T-helper 2 cell treated with Interferon-gamma antibody and Interleukin-4, amounts not matched to agents 5 μg/mL and 100 μg/mL, for 36 hours (primary cell): ENCODE measurements around the gene SDC4.
A peak's percentile ranks its signal among the peaks of the same experiment; 100 is the strongest.

Experiments
- DNase-seq: peaks from one replicate; pipeline ENCODE4 v3.0.0; 2021; ENCODE audit warnings: low spot score
- H3K27ac Mint-ChIP-seq: one replicate; pipeline ENCODE4 v1.8.0; 2021; ENCODE audit warnings: mild to moderate bottlenecking, mixed read lengths
- H3K27me3 Mint-ChIP-seq: one replicate; pipeline ENCODE4 v1.8.0; 2021; ENCODE audit warnings: low read depth, mixed read lengths
- H3K36me3 Mint-ChIP-seq: one replicate; pipeline ENCODE4 v1.8.0; 2021; ENCODE audit warnings: low read depth, mixed read lengths
- H3K4me1 Mint-ChIP-seq: one replicate; pipeline ENCODE4 v1.8.0; 2021; ENCODE audit warnings: low read depth, mixed read lengths
- H3K4me3 Mint-ChIP-seq: one replicate; pipeline ENCODE4 v1.8.0; 2022; ENCODE audit warnings: mild to moderate bottlenecking, moderate library complexity, mixed read lengths
- H3K9me3 Mint-ChIP-seq: one replicate; pipeline ENCODE4 v1.8.0; 2021; ENCODE audit warnings: mixed read lengths

Gene SDC4

DNA sequence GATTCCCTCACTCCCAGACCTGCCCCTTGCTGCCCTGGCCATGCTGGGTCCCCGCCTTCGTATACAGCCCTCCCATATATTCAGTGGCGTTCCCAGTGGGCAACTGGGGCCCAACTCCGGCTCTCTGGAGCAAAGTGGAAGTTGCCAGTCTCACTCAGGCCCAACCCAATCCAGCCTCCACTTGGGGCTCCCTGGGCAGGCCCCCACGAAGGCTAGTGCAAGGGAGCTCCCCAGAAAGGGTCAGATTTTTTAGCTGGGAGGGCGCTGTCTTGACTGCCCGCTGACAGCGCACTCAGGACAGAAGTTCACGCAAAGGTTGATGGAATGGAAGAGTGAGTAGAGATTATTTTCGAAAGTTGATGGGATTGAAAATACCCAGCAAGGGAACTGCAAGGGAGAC is 24.0 kb upstream of the SDC4 start:
- Mint-ChIP-seq H3K36me3 (peaks cover 18% of the 10 kb centered on the region), H3K4me1 (peaks cover 26% of the 10 kb centered on the region), H3K27ac (peak overlapping the region; percentile 22), H3K27me3 (no peaks in the 10 kb centered on the region), H3K9me3 (no peaks in the 10 kb centered on the region), H3K4me3 (peak overlapping the region; percentile 39)
- DNase-seq: no peak

DNA sequence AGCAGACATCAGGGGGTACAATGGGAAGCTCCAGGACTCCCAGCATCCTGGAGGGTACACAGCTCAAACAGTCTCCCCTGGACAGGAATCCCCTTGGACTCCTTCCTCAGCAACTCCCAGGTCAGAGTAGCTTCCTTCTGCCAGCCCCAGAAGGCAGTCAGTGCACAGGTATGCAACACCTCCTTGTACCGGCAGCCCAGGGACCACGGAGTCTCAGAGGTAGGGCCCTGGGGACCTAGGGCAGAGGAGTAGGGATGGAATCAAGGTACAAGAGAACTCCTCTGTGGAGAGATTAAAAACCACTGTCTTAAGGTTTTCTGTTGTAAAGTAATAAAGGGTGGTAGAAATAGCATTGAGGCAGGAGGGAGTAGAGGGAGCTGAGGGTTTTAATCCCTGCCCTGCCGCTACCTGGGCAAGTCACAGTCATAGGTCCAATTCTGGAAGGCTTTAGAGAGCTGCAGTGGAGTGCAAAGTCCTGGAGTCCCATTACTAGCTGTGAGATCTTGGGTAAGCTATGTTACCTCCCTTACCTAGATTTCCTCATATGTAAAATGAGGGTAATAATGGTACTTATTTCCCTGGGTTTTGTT is 22.4 kb upstream of the SDC4 start:
- no peaks in the 10 kb centered on the region for H3K27me3 Mint-ChIP-seq
- H3K9me3 Mint-ChIP-seq: no peaks in the 10 kb centered on the region
- H3K4me1 Mint-ChIP-seq: peaks cover 28% of the 10 kb centered on the region
- H3K4me3 Mint-ChIP-seq: no peak overlapping the region
- no peak overlapping the region for H3K27ac Mint-ChIP-seq
- peaks cover 25% of the 10 kb centered on the region for H3K36me3 Mint-ChIP-seq
- no peak for DNase-seq

DNA sequence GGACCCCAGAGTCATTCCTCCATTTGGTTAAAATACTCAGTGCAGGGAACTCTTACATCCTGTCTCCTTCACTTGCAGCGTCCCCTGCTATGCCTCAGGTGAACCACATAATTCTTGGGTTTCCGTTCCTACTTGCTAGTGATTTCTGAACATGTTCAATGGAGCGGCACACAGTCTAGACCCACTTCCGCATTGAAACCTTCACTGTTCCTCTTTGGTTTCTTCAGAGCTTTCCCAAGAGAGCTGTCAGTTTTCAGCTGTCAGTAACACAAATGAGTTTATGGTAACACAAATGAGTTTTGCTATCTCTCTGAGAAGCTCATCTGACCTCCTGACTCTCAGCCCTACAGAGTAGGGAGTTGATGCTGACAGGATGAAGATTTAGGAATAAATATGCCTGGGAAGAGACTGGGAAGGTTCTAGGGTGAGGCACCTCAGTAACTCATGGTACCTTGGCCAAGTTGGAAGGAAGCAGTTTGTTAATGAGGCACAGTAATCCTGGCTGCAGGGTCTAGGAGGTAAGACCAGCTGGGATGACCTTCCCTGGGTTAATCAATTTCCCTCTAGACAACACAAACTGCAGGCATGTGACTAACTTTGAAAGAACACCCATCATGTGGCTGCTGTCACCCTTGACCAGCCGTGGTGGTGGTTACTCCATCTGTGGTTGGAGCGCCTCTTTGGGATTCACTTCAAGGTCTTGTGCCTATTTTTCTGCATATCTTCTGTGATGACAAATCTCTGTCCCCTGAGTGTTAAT is 20.2 kb upstream of the SDC4 start:
- peaks cover 39% of the 10 kb centered on the region for H3K4me1 Mint-ChIP-seq

DNA sequence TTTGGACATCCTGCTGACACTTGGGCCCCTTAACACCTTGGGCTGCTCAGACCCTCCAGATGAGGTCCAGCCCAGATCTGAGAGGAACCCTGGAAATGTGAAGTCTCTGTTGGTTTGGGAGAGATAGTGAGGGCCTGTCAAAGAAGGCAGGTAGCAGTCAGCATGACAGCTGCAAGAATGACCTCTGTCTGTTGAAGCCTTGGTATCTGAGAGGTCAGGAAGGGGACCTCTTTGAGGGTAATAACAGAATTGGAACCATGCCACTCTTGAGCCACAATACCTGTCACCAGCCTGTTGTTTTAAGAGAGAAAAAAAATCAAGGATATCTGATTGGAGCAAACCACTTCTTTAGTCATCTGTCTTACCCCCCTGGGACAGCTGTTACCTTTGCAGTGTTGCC is 18.9 kb upstream of the SDC4 start:
- no peak overlapping the region for H3K4me3 Mint-ChIP-seq
- peaks cover 33% of the 10 kb centered on the region for H3K4me1 Mint-ChIP-seq
- H3K27ac Mint-ChIP-seq: no peak overlapping the region
- no peaks in the 10 kb centered on the region for H3K9me3 Mint-ChIP-seq
- peaks cover 2% of the 10 kb centered on the region for H3K27me3 Mint-ChIP-seq
- DNase-seq: no peak
- peaks cover 30% of the 10 kb centered on the region for H3K36me3 Mint-ChIP-seq

More for the DNA sequence above, 20.2 kb upstream of the SDC4 start:
- Mint-ChIP-seq H3K4me3 (peak overlapping the region; percentile 72), H3K27me3 (no peaks in the 10 kb centered on the region), H3K36me3 (peaks cover 30% of the 10 kb centered on the region), H3K9me3 (no peaks in the 10 kb centered on the region), H3K27ac (peak overlapping the region; percentile 43)
- peak; percentile 31 for DNase-seq

DNA sequence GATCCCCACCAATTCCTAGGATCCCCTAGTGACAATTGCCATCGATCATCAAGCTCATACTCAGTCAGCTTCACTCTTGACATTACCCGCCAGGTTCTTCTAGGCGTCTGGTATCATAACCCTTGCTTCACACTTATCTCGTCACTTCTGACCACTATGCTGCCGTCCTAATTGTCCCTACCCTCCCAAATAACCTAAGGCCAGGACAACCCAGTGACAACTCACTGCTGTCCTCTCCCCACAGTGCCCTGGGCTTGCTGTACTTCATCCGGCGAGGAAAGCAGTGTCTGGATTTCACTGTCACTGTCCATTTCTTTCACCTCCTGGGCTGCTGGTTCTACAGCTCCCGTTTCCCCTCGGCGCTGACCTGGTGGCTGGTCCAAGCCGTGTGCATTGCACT is 18.4 kb upstream of the SDC4 start:
- H3K27ac Mint-ChIP-seq: no peak overlapping the region
- H3K36me3 Mint-ChIP-seq: peaks cover 30% of the 10 kb centered on the region
- peaks cover 35% of the 10 kb centered on the region for H3K4me1 Mint-ChIP-seq

DNA sequence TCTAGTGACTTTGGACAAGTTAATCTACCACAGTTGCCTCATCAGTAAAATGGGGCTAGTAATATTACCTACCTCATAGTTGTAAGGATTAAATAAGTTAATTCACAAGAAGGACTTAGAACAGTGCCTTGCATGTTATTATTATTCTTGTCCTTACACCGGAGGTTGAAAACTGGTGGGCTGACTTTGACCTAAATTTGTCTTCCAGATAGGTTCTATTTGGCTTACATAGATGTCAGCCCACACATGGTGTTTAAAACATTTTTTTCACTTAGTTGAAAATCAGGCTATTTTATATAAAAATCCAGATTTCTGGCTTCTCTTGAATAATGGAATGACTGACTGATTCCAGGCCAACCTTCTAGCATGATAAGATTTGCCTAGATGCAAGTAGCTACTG is 18.0 kb upstream of the SDC4 start:
- Mint-ChIP-seq H3K9me3 (no peaks in the 10 kb centered on the region), H3K27me3 (peaks cover 2% of the 10 kb centered on the region), H3K27ac (no peak overlapping the region), H3K4me1 (peaks cover 35% of the 10 kb centered on the region), H3K36me3 (peaks cover 30% of the 10 kb centered on the region), H3K4me3 (no peak overlapping the region)
- DNase-seq: no peak

More for the DNA sequence above, 18.4 kb upstream of the SDC4 start:
- Mint-ChIP-seq H3K27me3 (peaks cover 2% of the 10 kb centered on the region), H3K9me3 (no peaks in the 10 kb centered on the region), H3K4me3 (no peak overlapping the region)
- no peak for DNase-seq

DNA sequence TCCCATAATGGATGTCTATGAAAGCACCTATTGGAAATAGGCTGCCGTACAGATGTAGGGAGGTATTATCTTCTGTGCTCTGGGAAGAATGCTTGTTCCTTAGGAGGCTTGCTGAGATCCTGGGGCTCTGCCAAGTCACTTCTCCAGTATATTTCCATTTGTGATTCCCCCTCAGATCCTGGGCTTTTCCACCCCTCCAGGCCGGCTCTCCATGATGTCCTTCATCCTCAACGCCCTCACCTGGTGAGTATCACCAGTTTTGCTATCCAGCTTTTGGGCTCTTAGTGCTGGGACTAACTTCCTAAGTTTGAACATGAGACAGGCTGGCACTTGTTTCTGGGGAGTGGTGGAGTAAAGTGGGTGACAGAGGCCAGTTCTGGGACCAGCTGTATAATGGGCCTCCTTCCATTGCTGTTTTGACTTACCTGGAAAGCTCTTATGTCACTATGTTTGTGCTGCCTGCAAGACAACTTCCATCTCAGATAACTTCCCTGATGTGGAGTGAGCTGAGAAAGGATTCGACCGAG is 17.3 kb upstream of the SDC4 start:
- no peaks in the 10 kb centered on the region for H3K9me3 Mint-ChIP-seq
- H3K27me3 Mint-ChIP-seq: peaks cover 2% of the 10 kb centered on the region
- H3K27ac Mint-ChIP-seq: no peak overlapping the region
- H3K4me1 Mint-ChIP-seq: peaks cover 35% of the 10 kb centered on the region
- H3K4me3 Mint-ChIP-seq: no peak overlapping the region
- peaks cover 30% of the 10 kb centered on the region for H3K36me3 Mint-ChIP-seq
- no peak for DNase-seq

DNA sequence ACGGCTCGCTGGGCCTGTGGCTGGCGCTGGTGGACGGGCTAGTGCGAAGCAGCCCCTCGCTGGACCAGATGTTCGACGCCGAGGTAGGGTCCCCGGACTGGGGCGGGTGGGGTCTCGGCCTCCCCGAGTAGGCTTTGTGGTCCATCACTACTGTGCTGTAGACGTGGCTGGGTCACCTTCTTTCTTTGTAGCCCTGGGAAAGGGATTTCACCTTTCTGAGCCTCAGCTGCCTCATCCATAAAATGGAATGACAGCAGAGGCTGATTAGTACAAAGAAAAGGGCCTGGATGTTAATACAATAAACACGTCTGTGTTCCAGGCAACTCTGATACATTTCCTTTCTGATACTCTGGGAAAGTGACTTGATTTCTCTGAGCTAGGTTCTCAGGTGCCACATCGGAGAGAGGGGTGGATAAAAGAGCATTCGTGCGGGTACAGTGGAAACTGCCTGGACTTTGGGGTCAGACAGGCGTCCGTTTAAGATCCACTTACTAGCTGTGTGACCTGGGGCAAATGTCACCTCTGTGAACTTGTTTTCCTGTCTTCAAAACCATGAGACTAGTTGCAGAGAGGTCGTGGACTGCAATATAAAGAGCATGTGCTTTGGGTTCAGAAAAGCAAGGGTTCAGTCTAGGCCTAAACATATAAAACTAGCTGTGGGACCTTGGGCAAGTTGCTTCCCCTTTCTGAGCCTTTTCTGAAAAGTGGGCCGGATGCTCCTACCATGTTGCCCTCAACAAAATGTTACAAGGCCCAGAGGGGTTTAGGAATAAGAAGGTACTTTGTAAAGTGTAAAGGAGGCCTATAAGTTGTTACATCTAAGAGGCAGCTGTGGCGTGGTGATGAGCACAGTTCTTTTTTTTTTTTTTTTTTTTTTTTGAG is 15.6 kb upstream of the SDC4 start:
- H3K4me1 Mint-ChIP-seq: peaks cover 35% of the 10 kb centered on the region
- peaks cover 2% of the 10 kb centered on the region for H3K27me3 Mint-ChIP-seq
- H3K27ac Mint-ChIP-seq: peak overlapping the region; percentile 97
- DNase-seq: no peak
- H3K36me3 Mint-ChIP-seq: peaks cover 26% of the 10 kb centered on the region
- peak overlapping the region; percentile 97 for H3K4me3 Mint-ChIP-seq
- no peaks in the 10 kb centered on the region for H3K9me3 Mint-ChIP-seq

DNA sequence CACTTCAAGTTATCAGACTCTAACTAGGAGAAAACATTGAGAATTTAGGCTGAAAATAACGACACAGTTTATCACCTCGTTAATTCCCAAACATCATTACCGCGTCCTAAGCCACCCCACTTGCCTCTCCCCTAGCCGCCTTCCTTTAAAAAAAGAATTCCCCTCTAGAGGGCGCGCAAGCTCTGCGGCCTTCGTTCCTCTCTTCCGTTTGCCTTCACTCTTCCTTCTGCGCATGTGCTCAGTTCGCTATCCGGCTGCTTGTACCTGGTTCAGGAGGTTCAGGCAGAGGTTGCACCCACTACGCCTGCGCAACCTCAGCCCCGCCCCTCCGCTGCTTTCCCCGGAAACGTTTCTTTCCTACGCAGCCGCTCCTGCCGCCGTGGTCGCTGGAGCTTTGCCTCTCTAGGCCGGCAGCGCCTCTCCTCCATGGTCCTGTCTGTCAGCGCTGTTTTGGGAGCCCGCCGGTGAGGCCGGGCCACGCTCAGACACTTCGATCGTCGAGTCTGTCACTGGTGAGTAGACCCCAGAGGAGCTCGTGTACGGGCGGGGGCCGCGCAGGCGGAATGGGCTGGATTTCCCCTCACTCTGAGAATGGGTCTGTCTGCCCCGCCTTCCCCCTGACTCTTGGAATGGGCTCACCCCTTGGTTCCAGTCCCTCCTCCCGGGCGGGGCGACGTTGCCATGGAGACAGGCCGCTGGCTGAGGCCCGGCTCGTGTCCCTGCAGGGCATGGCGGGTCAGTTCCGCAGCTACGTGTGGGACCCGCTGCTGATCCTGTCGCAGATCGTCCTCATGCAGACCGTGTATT is 14.8 kb upstream of the SDC4 start, which contains the start of gene SYS1:
TSS of gene SYS1 (plus strand) at position 353 of the 807 bp plus-strand sequence. CDS start at position 729, 376 bp downstream.
- peak within 1 kb of the TSS; percentile 97 for H3K27ac Mint-ChIP-seq
- H3K36me3 Mint-ChIP-seq: peaks cover 19% of the 10 kb centered on the region
- peak; percentile 98 for DNase-seq
- peaks cover 33% of the 10 kb centered on the region for H3K4me1 Mint-ChIP-seq
- H3K4me3 Mint-ChIP-seq: peak within 1 kb of the TSS; percentile 97
- peaks cover 2% of the 10 kb centered on the region for H3K27me3 Mint-ChIP-seq
- no peaks in the 10 kb centered on the region for H3K9me3 Mint-ChIP-seq

DNA sequence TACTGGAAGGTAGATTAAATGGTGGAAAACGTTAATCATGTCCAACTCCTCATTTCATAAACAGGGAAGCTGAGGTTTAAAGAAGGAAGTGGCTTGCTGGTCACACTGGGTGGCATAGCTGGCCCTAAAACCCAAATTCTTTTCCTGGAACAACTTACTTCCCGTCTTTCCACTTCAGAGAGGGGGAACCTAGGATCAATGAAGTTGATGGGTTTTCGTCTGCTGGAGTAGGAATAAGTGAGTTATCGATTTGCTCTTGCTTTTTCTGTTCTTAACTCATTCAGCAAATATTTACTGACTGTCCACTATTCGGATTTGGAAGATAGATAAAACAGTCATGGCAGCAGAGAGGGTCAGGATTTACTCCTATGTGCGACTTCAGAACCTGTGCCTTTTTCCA is 13.6 kb upstream of the SDC4 start:
- no peaks in the 10 kb centered on the region for H3K9me3 Mint-ChIP-seq

DNA sequence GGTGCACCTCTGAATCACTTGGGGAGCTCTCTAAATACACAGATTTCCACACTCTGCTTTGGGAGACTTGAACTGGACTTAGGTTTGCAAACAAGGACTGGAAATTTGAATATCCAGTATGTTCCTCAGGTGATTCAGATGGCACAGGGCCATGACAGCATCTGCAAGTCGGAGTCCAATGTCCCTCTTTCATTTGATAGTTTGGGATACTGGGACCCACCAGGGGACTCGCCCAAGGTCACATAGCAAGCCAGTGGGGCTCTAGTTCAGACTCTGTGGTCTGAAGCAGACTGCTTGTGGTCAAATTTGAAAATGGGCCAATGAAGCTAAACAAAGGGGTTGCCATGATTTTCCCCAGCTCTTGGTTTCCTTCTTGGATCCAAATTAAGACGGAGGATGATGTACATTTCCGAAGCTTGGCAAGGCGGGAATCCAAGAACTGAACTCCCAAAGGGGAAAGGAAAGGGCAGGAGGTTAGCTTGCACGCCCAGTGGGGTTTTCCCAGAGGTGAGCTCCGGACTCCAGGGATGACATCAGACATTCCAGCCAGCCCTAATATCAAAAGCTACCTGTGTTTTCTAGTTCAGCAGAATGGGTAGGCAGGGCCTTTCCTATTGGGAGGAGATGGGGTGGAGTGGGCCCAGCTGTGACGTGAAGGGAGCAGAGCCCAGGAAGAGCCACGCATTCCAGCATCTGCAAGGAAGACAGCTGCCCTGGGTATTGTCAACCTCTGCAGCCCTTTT is 11.4 kb upstream of the SDC4 start:
- Mint-ChIP-seq H3K27me3 (peaks cover 2% of the 10 kb centered on the region), H3K4me1 (peaks cover 48% of the 10 kb centered on the region), H3K9me3 (no peaks in the 10 kb centered on the region), H3K27ac (no peak overlapping the region), H3K4me3 (no peak overlapping the region), H3K36me3 (no peaks in the 10 kb centered on the region)
- DNase-seq: no peak

More for the DNA sequence above, 13.6 kb upstream of the SDC4 start:
- Mint-ChIP-seq H3K36me3 (peaks cover 8% of the 10 kb centered on the region), H3K27me3 (peaks cover 2% of the 10 kb centered on the region), H3K4me1 (peaks cover 40% of the 10 kb centered on the region), H3K4me3 (no peak overlapping the region), H3K27ac (no peak overlapping the region)
- DNase-seq: no peak

DNA sequence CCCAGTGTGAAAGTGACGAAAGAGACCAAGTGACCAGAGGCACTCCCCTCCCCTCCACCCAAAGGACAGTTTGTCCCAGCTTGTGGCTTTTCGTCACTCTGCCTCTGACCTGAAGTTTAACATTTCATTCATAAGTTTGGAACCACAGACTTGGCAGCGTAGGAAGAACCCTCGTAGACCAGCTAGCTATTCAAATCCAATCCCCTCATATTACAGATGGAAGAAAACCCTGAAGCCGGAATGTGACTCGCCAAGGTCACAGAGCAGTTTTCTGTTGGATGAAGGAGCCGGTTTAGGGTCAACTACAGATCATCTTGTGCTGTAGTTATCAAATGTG is 10.8 kb upstream of the SDC4 start:
- peaks cover 51% of the 10 kb centered on the region for H3K4me1 Mint-ChIP-seq
- H3K36me3 Mint-ChIP-seq: no peaks in the 10 kb centered on the region
- H3K9me3 Mint-ChIP-seq: no peaks in the 10 kb centered on the region
- H3K4me3 Mint-ChIP-seq: no peak overlapping the region
- DNase-seq: no peak
- peaks cover 2% of the 10 kb centered on the region for H3K27me3 Mint-ChIP-seq
- H3K27ac Mint-ChIP-seq: no peak overlapping the region
